ENCODE measurements around the gene XKR7.
"Not testable (repeated sequence)": the region's sequence is repeated elsewhere in the genome, so short reads cannot be mapped to it uniquely, and the experiment has no call there.

XKR7 gene, protein sequence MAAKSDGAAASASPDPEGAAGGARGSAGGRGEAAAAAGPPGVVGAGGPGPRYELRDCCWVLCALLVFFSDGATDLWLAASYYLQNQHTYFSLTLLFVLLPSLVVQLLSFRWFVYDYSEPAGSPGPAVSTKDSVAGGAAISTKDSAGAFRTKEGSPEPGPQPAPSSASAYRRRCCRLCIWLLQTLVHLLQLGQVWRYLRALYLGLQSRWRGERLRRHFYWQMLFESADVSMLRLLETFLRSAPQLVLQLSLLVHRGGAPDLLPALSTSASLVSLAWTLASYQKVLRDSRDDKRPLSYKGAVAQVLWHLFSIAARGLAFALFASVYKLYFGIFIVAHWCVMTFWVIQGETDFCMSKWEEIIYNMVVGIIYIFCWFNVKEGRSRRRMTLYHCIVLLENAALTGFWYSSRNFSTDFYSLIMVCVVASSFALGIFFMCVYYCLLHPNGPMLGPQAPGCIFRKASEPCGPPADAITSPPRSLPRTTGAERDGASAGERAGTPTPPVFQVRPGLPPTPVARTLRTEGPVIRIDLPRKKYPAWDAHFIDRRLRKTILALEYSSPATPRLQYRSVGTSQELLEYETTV

DNA sequence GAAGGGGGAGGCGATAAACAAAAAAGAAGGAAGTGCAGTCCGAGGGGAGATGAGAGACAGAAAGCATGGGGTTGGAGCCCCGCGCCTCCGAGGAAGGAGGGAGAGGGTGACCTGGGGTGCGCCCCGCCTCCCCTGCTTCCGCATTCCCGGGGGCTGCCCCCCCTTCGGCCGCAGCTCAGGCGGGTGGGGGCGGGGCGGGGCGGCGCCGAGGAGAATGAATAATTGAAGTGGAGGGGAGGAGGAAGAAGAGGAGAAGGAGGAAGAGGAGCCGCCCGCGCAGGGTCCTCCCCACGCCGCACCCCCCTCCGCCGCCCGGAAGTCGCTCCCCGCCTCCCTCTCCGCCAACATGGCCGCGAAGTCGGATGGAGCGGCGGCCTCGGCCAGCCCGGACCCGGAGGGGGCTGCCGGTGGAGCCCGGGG lies at the start of gene XKR7:
Gene XKR7 (plus strand): TSS at position 322 of the 420 bp plus-strand sequence. CDS start 25 bp downstream, at position 347.
- H3K9me3 Mint-ChIP-seq = no peaks in the 10 kb centered on the region
- peaks cover 2% of the 10 kb centered on the region for H3K4me1 Mint-ChIP-seq (ENCODE audit: low read depth)
- H3K27me3 Mint-ChIP-seq (ENCODE audit: low read depth) = peaks cover 32% of the 10 kb centered on the region
- H3K4me3 Mint-ChIP-seq = peak within 1 kb of the TSS; percentile 80
- H3K36me3 Mint-ChIP-seq (ENCODE audit: low read depth) = no peaks in the 10 kb centered on the region
- no peak within 1 kb of the TSS for H3K27ac Mint-ChIP-seq

DNA sequence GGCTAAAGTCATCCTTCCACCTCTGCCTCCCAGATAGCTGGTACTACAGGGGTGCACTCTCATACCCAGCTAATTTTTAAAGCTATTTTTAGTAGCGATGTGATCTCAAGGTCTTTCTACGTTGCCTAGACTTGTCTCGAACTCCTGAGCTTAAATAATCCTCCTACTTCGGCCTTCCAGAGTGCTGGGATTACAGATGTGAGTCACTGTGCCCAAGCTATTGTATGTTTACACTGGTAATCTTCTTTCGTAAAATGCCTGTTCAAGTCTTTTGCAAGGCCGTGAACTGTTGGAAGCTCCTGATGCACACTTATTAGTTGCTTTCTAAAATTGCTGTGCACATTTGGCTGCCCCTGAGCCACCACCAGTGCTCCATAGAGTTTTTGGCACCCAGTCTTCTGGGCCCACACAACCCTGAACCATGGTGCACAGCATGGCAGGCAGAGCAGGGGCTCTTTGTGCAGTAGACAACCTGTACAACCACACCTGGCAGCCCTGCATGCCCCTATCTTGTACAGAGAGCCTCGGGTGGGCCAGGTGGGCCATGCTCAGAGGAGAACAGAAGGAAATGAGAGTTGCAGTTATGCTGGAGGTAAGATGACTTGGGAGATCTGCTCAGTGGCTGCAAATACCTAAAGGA lies 49.4 kb upstream of the XKR7 start:
- no peak overlapping the region for H3K27ac Mint-ChIP-seq
- H3K36me3 Mint-ChIP-seq (ENCODE audit: low read depth) = no peaks in the 10 kb centered on the region

DNA sequence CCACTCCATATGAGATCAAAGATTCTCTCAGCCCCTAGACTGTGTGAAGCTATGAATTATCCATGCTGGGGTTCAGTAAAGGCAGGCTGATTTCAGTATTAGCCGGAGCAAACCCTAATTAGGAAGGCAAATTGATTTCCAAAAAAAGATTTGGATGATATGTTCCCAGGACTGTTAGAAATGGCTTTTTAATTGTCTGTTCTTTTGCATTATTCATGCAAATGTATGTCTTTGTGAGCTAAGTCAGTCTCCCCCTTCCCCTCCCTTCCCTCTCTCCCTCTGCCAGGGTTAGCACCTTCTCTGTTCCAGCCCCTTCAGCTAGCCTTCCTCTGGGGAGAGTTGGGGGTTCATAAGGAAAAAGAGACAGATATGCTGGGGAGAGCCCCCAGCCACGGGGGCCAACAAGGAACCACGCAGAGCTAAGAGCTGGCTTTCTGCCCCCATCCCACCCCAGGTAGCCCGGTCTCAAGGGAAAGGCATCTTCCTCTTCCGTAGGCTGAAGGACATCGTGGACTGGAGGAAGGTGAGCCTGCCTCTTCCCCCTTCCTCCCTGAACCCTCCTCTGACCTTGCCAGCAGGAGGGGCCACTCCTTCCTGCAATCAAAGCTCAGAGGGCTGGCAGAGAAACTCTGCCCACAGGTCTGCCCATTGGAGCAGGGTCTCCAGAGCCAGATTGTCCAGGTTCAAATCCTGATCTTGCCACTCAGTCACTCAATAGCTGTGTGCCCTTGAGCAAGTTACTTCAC lies 48.4 kb upstream of the XKR7 start:
- no peaks in the 10 kb centered on the region for H3K4me1 Mint-ChIP-seq (ENCODE audit: low read depth)
- H3K36me3 Mint-ChIP-seq (ENCODE audit: low read depth) = no peaks in the 10 kb centered on the region
- peaks cover 16% of the 10 kb centered on the region for H3K27me3 Mint-ChIP-seq (ENCODE audit: low read depth)
- H3K4me3 Mint-ChIP-seq = no peak overlapping the region
- H3K27ac Mint-ChIP-seq = no peak overlapping the region
- no peaks in the 10 kb centered on the region for H3K9me3 Mint-ChIP-seq

More for the DNA sequence above, 49.4 kb upstream of the XKR7 start:
- H3K4me3 Mint-ChIP-seq = no peak overlapping the region
- no peaks in the 10 kb centered on the region for H3K4me1 Mint-ChIP-seq (ENCODE audit: low read depth)
- H3K27me3 Mint-ChIP-seq (ENCODE audit: low read depth) = peaks cover 12% of the 10 kb centered on the region
- no peaks in the 10 kb centered on the region for H3K9me3 Mint-ChIP-seq

GRCh38 chr20:31920275-31920855 lies 47.6 kb upstream of the XKR7 start:
- no peaks in the 10 kb centered on the region for H3K36me3 Mint-ChIP-seq (ENCODE audit: low read depth)
- no peaks in the 10 kb centered on the region for H3K9me3 Mint-ChIP-seq

GRCh38 chr20:31921480-31921879 lies 46.5 kb upstream of the XKR7 start:
- H3K27ac Mint-ChIP-seq; H3K4me3 Mint-ChIP-seq; H3K36me3 Mint-ChIP-seq (ENCODE audit: low read depth); H3K9me3 Mint-ChIP-seq; H3K4me1 Mint-ChIP-seq (ENCODE audit: low read depth): not testable (repeated sequence)
- H3K27me3 Mint-ChIP-seq (ENCODE audit: low read depth) = peaks cover 16% of the 10 kb centered on the region

More at GRCh38 chr20:31920275-31920855, 47.6 kb upstream of the XKR7 start:
- no peaks in the 10 kb centered on the region for H3K4me1 Mint-ChIP-seq (ENCODE audit: low read depth)
- no peak overlapping the region for H3K4me3 Mint-ChIP-seq
- H3K27me3 Mint-ChIP-seq (ENCODE audit: low read depth) = peaks cover 16% of the 10 kb centered on the region
- no peak overlapping the region for H3K27ac Mint-ChIP-seq

DNA sequence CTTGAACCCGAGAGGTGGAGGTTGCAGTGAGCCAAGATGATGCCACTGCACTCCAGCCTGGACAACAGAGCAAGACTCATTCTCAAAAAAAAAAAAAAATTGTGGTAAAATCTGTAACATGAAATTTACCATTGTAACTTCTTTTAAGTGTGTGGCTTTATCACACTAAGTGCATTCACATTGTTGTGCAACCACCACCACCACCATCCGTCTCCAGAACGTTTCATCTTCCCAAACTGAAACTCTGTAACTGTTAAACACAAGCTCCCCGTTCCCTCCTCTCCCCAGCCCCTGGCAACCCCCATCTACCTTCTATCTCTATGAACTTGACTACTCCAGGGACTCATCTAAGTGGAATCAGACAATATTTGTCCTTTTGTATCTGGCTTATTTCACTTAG lies 45.8 kb upstream of the XKR7 start:
- H3K4me1 Mint-ChIP-seq (ENCODE audit: low read depth) = no peaks in the 10 kb centered on the region
- no peaks in the 10 kb centered on the region for H3K9me3 Mint-ChIP-seq
- peaks cover 16% of the 10 kb centered on the region for H3K27me3 Mint-ChIP-seq (ENCODE audit: low read depth)
- H3K27ac Mint-ChIP-seq = no peak overlapping the region
- no peaks in the 10 kb centered on the region for H3K36me3 Mint-ChIP-seq (ENCODE audit: low read depth)
- H3K4me3 Mint-ChIP-seq = no peak overlapping the region

DNA sequence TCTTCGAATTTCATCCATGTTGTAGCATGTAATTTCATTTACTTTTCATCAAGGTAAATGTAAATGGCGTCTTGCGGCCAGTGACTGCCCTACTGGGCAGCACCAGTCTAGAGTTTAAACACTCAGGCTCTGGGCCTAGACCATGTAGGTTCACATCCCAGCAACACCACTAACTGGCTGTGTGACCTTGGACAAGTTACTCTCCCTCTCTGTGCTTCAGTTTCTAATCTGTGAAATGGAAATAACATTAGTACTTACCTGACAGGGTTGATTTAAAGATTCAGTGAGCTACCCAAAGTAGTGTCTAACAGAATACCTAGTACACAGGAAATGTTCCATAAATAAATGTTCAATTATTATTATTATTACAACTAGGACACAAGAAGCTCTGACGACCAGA lies 45.4 kb upstream of the XKR7 start:
- no peak overlapping the region for H3K27ac Mint-ChIP-seq
- H3K4me3 Mint-ChIP-seq = no peak overlapping the region
- H3K9me3 Mint-ChIP-seq = no peaks in the 10 kb centered on the region
- H3K27me3 Mint-ChIP-seq (ENCODE audit: low read depth) = peaks cover 16% of the 10 kb centered on the region
- H3K4me1 Mint-ChIP-seq (ENCODE audit: low read depth) = no peaks in the 10 kb centered on the region
- no peaks in the 10 kb centered on the region for H3K36me3 Mint-ChIP-seq (ENCODE audit: low read depth)

GRCh38 chr20:31923388-31924331 lies 44.3 kb upstream of the XKR7 start:
- H3K27me3 Mint-ChIP-seq (ENCODE audit: low read depth) = peaks cover 7% of the 10 kb centered on the region
- no peaks in the 10 kb centered on the region for H3K9me3 Mint-ChIP-seq
- no peak overlapping the region for H3K4me3 Mint-ChIP-seq
- no peaks in the 10 kb centered on the region for H3K36me3 Mint-ChIP-seq (ENCODE audit: low read depth)
- H3K4me1 Mint-ChIP-seq (ENCODE audit: low read depth) = no peaks in the 10 kb centered on the region
- no peak overlapping the region for H3K27ac Mint-ChIP-seq

- Mint-ChIP-seq H3K9me3 (no peaks in the 10 kb centered on the region), H3K4me1 (ENCODE audit: low read depth) (no peaks in the 10 kb centered on the region), H3K36me3 (ENCODE audit: low read depth) (no peaks in the 10 kb centered on the region), H3K27me3 (ENCODE audit: low read depth) (peaks cover 6% of the 10 kb centered on the region), H3K4me3 (no peak overlapping the region), H3K27ac (no peak overlapping the region)
Observed at GRCh38 chr20:31924561-31924960, 43.4 kb upstream of the XKR7 start.

GRCh38 chr20:31925631-31926030 lies 42.3 kb upstream of the XKR7 start:
- Mint-ChIP-seq H3K9me3 (no peaks in the 10 kb centered on the region), H3K36me3 (ENCODE audit: low read depth) (no peaks in the 10 kb centered on the region), H3K27ac (no peak overlapping the region), H3K27me3 (ENCODE audit: low read depth) (peaks cover 7% of the 10 kb centered on the region), H3K4me1 (ENCODE audit: low read depth) (no peaks in the 10 kb centered on the region), H3K4me3 (no peak overlapping the region)

DNA sequence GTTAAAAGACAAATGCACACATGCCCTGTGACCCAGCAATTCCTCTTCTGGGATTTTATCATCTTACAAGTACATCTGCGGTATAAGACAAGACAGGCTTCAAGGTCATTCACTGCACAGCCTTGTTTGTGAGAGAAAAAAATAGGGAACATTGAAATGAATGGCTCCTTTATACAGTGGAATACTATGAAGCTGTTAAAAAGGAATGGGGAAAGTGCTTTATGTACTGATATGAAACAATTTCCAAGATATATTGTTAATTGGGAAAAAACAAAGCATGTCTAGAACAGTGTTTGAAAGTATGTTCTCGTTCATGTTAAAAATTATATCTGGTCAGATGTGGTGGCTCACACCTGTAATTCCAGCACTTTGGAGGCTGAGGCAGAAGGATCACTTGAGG lies 41.5 kb upstream of the XKR7 start:
- peaks cover 16% of the 10 kb centered on the region for H3K27me3 Mint-ChIP-seq (ENCODE audit: low read depth)
- H3K4me3 Mint-ChIP-seq = no peak overlapping the region
- no peaks in the 10 kb centered on the region for H3K9me3 Mint-ChIP-seq
- no peak overlapping the region for H3K27ac Mint-ChIP-seq
- H3K4me1 Mint-ChIP-seq (ENCODE audit: low read depth) = no peaks in the 10 kb centered on the region
- H3K36me3 Mint-ChIP-seq (ENCODE audit: low read depth) = no peaks in the 10 kb centered on the region

- H3K27ac Mint-ChIP-seq = no peak overlapping the region
- no peaks in the 10 kb centered on the region for H3K4me1 Mint-ChIP-seq (ENCODE audit: low read depth)
- H3K36me3 Mint-ChIP-seq (ENCODE audit: low read depth) = no peaks in the 10 kb centered on the region
- no peaks in the 10 kb centered on the region for H3K9me3 Mint-ChIP-seq
- no peak overlapping the region for H3K4me3 Mint-ChIP-seq
- H3K27me3 Mint-ChIP-seq (ENCODE audit: low read depth) = peaks cover 14% of the 10 kb centered on the region
Observed at GRCh38 chr20:31927627-31928159, 40.3 kb upstream of the XKR7 start.

DNA sequence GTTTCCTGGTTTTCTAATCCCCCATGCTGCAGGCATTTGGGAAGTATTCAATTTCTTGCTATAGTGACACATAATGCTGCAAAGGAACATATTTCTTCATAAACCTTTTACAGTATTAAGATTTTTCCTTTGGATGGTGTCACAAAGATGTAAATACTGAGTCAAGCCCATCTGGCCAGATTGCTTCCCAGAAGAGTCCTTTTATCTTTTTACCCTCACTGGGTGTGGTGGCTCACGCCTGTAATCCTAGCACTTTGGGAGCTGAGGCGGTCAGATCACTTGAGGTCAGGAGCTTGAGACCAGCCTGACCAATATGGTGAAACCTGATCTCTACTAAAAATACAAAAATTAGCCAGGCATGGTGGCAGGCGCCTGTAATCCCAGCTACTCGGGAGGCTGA lies 38.3 kb upstream of the XKR7 start:
- not testable (repeated sequence) for H3K4me1 Mint-ChIP-seq (ENCODE audit: low read depth); H3K36me3 Mint-ChIP-seq (ENCODE audit: low read depth); H3K9me3 Mint-ChIP-seq; H3K4me3 Mint-ChIP-seq; H3K27ac Mint-ChIP-seq
- peaks cover 10% of the 10 kb centered on the region for H3K27me3 Mint-ChIP-seq (ENCODE audit: low read depth)
